Measurements from ENCODE around the gene MAGEA9. TPM values are rescaled to one million over a fixed set of nuclear protein-coding genes. Genes with fewer than 3 reads are reported as not detected.
"Not testable (repeated sequence)": the region's sequence is repeated elsewhere in the genome, so short reads cannot be mapped to it uniquely, and the experiment has no call there.

MAGEA9 gene
- total and polyA plus RNA-seq, 9 of the 15 experiments (the other 6 are each of a cell fraction or from before 2014, with no cell fraction given): 0.08 to 1.0 (median 0.25) TPM; not detected in 4

DNA sequence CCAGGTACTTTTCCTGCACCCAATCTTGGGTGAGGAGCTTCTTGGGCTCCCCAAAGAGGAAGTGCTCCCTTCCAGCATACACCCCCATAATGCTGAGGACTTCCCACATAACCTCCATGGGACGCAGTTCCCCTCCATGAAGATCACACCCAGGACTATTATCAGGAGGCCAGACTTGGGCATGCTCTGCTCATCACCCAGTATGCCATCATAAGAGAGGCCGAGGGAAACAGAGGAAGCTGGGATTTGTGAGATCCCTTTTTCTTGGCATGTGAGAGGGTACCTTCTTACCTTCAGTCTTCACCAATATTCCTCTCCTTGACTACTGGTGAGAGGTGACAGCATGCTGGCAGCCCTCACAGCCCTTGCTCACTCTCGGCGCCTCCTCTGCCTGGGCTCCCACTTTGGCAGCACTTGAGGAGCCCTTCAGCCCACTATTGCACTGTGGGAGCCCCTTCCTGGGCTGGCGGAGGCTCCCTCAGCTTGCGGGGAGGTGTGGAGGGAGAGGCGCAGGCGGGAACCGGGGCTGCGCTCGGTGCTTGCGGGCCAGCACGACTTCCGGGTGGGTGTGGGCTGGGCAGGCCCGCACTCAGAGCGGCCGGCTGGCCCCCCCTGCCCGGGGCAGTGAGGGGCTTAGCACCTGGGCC is 23.5 kb upstream of the MAGEA9 start:
- intact Hi-C loops (cut with micrococcal nuclease) (no loop called here), in situ Hi-C loops (cut with MboI) (no loop called here)
- Histone ChIP-seq H3K36me3 (ENCODE audit: control insufficient read depth, insufficient read depth, low read length) (no peaks in the 10 kb centered on the region), H3K27ac (ENCODE audit: extremely low read depth, low read depth, low read length) (no peak overlapping the region), H4K20me1 (replicated peaks; ENCODE audit: control insufficient read depth, insufficient read depth, low read length) (no peaks in the 10 kb centered on the region), H3K4me3 (no peak overlapping the region), H3K9me1 (ENCODE audit: control insufficient read depth, insufficient read depth, low read length) (no peaks in the 10 kb centered on the region), H3K9ac (ENCODE audit: insufficient read depth in 1 of 2, low read depth in 2 of 2, low read length in 2 of 2) (no peak overlapping the region), H3K4me1 (replicated peaks in 1 of 2; ENCODE audit: control insufficient read depth in 2 of 2, insufficient read depth in 2 of 2, low read length in 2 of 2) (peaks cover 0 to 5% of the 10 kb centered on the region in 2 experiments; a peak in 1 of 5 replicates), H3K4me2 (ENCODE audit: insufficient read depth, low read length) (no peak overlapping the region), H3K27me3 (ENCODE audit: control insufficient read depth in 2 of 2, insufficient read depth in 2 of 2, low read length in 2 of 2) (peaks cover 0 to 7% of the 10 kb centered on the region in 2 experiments; a peak in 1 of 5 replicates), H3K79me2 (ENCODE audit: control insufficient read depth, insufficient read depth, low read length) (no peaks in the 10 kb centered on the region), H3K9me3 (replicated peaks; ENCODE audit: control insufficient read depth, insufficient read depth, low read depth, low read length) (no peaks in the 10 kb centered on the region), H2AFZ (ENCODE audit: low read depth, low read length) (no peak overlapping the region)
- WGBS (ENCODE audit: insufficient coverage, low coverage, missing lambda C conversion rate): 23% methylated on average over 8 of the region's 18 CpGs
- no peak for ATAC-seq
- no TSS peak for BruUV-seq (replicated peaks)
- ChIA-PET POLR2A (no interaction called here), CTCF (ENCODE audit: low intra/inter-chr PET ratio) (no interaction called here)
- FAIRE-seq: no peak
- TF ChIP-seq SPI1 (IDR thresholded peaks at IDR 0.05; ENCODE audit: borderline replicate concordance, low read depth, low read length): 0 out of 2 replicates have a peak, but pooled peaks have one; percentile 8
- TF ChIP-seq, protein P1, sequence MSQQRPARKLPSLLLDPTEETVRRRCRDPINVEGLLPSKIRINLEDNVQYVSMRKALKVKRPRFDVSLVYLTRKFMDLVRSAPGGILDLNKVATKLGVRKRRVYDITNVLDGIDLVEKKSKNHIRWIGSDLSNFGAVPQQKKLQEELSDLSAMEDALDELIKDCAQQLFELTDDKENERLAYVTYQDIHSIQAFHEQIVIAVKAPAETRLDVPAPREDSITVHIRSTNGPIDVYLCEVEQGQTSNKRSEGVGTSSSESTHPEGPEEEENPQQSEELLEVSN (IDR thresholded peaks at IDR 0.05; ENCODE audit: borderline replicate concordance in 1 of 2, extremely low read depth in 1 of 2, insufficient read depth in 1 of 2, insufficient read length in 1 of 2, low read depth in 1 of 2, low read length in 1 of 2, poor library complexity in 1 of 2, severe bottlenecking in 1 of 2): peak in 1 of 2 experiments; percentile 11
- no peak for TF ChIP-seq ZNF41 (CRISPR knock-in tag; conservative IDR thresholded peaks at IDR 0.05)
- no peak for TF ChIP-seq SP1 (CRISPR knock-in tag; IDR thresholded peaks at IDR 0.05)
- DNase-seq (ENCODE audit: extremely low read depth in 1 of 4, low spot score in 3 of 4): no peak

DNA sequence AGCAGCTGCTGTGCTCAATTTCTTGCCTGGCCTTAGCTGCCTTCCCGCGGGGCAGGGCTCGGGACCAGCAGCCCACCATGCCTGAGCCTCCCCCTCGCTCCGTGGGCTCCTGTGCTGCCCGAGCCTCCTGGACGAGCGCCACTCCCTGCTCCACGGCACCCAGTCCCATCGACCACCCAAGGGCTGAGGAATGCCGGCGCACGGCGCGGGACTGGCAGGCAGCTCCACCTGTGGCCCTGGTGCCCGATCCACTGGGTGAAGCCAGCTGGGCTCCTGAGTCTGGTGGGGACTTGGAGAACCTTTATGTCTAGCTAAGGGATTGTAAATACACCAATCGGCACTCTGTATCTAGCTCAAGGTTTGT is 23.0 kb upstream of the MAGEA9 start:
- H3K27ac ChIP-seq (ENCODE audit: extremely low read depth, low read depth, low read length); H3K9me3 ChIP-seq (replicated peaks; ENCODE audit: control insufficient read depth, insufficient read depth, low read depth, low read length); H3K4me2 ChIP-seq (ENCODE audit: insufficient read depth, low read length); H3K9me1 ChIP-seq (ENCODE audit: control insufficient read depth, insufficient read depth, low read length); in situ Hi-C loops (cut with MboI); H3K9ac ChIP-seq (ENCODE audit: insufficient read depth in 1 of 2, low read depth in 2 of 2, low read length in 2 of 2); POLR2A ChIA-PET; FAIRE-seq; H3K27me3 ChIP-seq (ENCODE audit: control insufficient read depth in 2 of 2, insufficient read depth in 2 of 2, low read length in 2 of 2); H4K20me1 ChIP-seq (replicated peaks; ENCODE audit: control insufficient read depth, insufficient read depth, low read length); H3K4me3 ChIP-seq; intact Hi-C loops (cut with micrococcal nuclease); H3K79me2 ChIP-seq (ENCODE audit: control insufficient read depth, insufficient read depth, low read length); ATAC-seq; DNase-seq (ENCODE audit: extremely low read depth in 1 of 4, low spot score in 3 of 4); H3K4me1 ChIP-seq (replicated peaks in 1 of 2; ENCODE audit: control insufficient read depth in 2 of 2, insufficient read depth in 2 of 2, low read length in 2 of 2); CTCF ChIA-PET (ENCODE audit: low intra/inter-chr PET ratio); H3K36me3 ChIP-seq (ENCODE audit: control insufficient read depth, insufficient read depth, low read length); BruUV-seq (replicated peaks); H2AFZ ChIP-seq (ENCODE audit: low read depth, low read length): not testable (repeated sequence)
- WGBS (ENCODE audit: insufficient coverage, low coverage, missing lambda C conversion rate): 24% methylated on average over 14 of the region's 17 CpGs

All from K562 (cell line).